Mesenchymal stem cell (in vitro differentiated cells and primary cell): ENCODE data around the gene ZFP1.

ENCODE experiments used
- DNase-seq: peaks from one replicate; pipeline ENCODE4 v3.0.0-alpha.2; 2013
- H2AFZ ChIP-seq: one replicate; pipeline ENCODE4 v1.6.1; 2013; ENCODE audit warnings: low read depth, mild to moderate bottlenecking, control low read depth, inconsistent platforms, low read length, moderate library complexity
- H2AK5ac ChIP-seq: 2 replicates; pipeline ENCODE4 v1.6.1; 2013; ENCODE audit warnings: low read length, moderate library complexity, mild to moderate bottlenecking, inconsistent platforms; ENCODE audit not compliant: severe bottlenecking
- H2BK120ac ChIP-seq: one replicate; pipeline ENCODE4 v1.6.1; 2013; ENCODE audit warnings: low read depth, mild to moderate bottlenecking, inconsistent platforms, low read length, moderate library complexity
- H2BK12ac ChIP-seq, 2 experiments: one replicate each; pipeline ENCODE4 v1.6.1; 2013; ENCODE audit warnings: inconsistent platforms in 2 of 2, low read length in 2 of 2, mild to moderate bottlenecking in 2 of 2, moderate library complexity in 2 of 2, control low read depth in 1 of 2
- H2BK15ac ChIP-seq: one replicate; pipeline ENCODE4 v1.6.1; 2013; ENCODE audit warnings: mild to moderate bottlenecking, low read depth, inconsistent platforms; ENCODE audit not compliant: poor library complexity, severe bottlenecking
- H2BK5ac ChIP-seq: 2 replicates; pipeline ENCODE4 v1.6.1; 2013; ENCODE audit warnings: low read depth, mild to moderate bottlenecking, low read length, control low read depth, inconsistent platforms; ENCODE audit not compliant: poor library complexity, severe bottlenecking
- H3K14ac ChIP-seq, 2 experiments: one replicate each; pipeline ENCODE4 v1.6.1; 2013; ENCODE audit warnings: inconsistent platforms in 2 of 2, low read length in 2 of 2, control low read depth in 1 of 2, mild to moderate bottlenecking in 1 of 2, moderate library complexity in 1 of 2
- H3K18ac ChIP-seq, 2 experiments: one replicate each; pipeline ENCODE4 v1.6.1; 2013; ENCODE audit warnings: inconsistent platforms in 2 of 2, low read length in 2 of 2, control low read depth in 1 of 2, low read depth in 1 of 2, mild to moderate bottlenecking in 1 of 2
- H3K23ac ChIP-seq, 2 experiments: one replicate each; pipeline ENCODE4 v1.6.1; 2013; ENCODE audit warnings: inconsistent platforms in 2 of 2, low read length in 2 of 2, mild to moderate bottlenecking in 2 of 2, moderate library complexity in 2 of 2, control low read depth in 1 of 2
- H3K27ac ChIP-seq: 2 replicates; pipeline ENCODE4 v1.5.1; 2013; ENCODE audit warnings: mild to moderate bottlenecking, moderate library complexity, low read length, control low read depth, inconsistent platforms; ENCODE audit not compliant: poor library complexity, severe bottlenecking
- H3K27me3 ChIP-seq, 2 experiments: 2 replicates each; pipeline versions ENCODE4 v1.6.1 to v1.7.0; 2013; ENCODE audit warnings: low read length in 2 of 2, mild to moderate bottlenecking in 2 of 2, moderate library complexity in 2 of 2, control low read depth in 1 of 2, inconsistent platforms in 1 of 2; ENCODE audit not compliant: control insufficient read depth in 1 of 2, insufficient read depth in 1 of 2
- H3K36me3 ChIP-seq, 2 experiments: 2 replicates each; pipeline versions ENCODE4 v1.6.1 to v1.7.0; 2013; ENCODE audit warnings: low read length in 2 of 2, control low read depth in 1 of 2, inconsistent platforms in 1 of 2, low read depth in 1 of 2, mild to moderate bottlenecking in 1 of 2; ENCODE audit not compliant: insufficient read depth in 2 of 2, control insufficient read depth in 1 of 2
- H3K4ac ChIP-seq, 2 experiments: one replicate each; pipeline ENCODE4 v1.6.1; 2013; ENCODE audit warnings: inconsistent platforms in 2 of 2, low read length in 2 of 2, mild to moderate bottlenecking in 2 of 2, moderate library complexity in 2 of 2, control low read depth in 1 of 2, low read depth in 1 of 2
- H3K4me1 ChIP-seq: 2 replicates; pipeline ENCODE4 v1.6.1; 2013; ENCODE audit warnings: low read depth, low read length, control low read depth; ENCODE audit not compliant: control insufficient read depth, insufficient read depth
- H3K4me2 ChIP-seq: 2 replicates; pipeline ENCODE4 v1.6.1; 2013; ENCODE audit warnings: low read length, mild to moderate bottlenecking, inconsistent platforms; ENCODE audit not compliant: poor library complexity, severe bottlenecking
- H3K4me3 ChIP-seq, 2 experiments: 2 replicates each; pipeline versions ENCODE4 v1.5.1 to v1.7.0; 2013; ENCODE audit warnings: low read length in 2 of 2, mild to moderate bottlenecking in 2 of 2, control low read depth in 1 of 2, low read depth in 1 of 2; ENCODE audit not compliant: insufficient read depth in 1 of 2
- H3K79me1 ChIP-seq: replicated peaks from 2 replicates; pipeline ENCODE4 v1.6.1; 2013; ENCODE audit warnings: mild to moderate bottlenecking, control low read depth, low read length, inconsistent platforms; ENCODE audit not compliant: poor library complexity, severe bottlenecking
- H3K9ac ChIP-seq: 2 replicates; pipeline ENCODE4 v1.7.0; 2013; ENCODE audit warnings: mild to moderate bottlenecking, low read length, moderate library complexity
- H3K9me3 ChIP-seq: 2 replicates; pipeline ENCODE4 v1.7.0; 2013; ENCODE audit warnings: mild to moderate bottlenecking, low read length; ENCODE audit not compliant: control insufficient read depth
- H4K8ac ChIP-seq: one replicate; pipeline ENCODE4 v1.6.1; 2013; ENCODE audit warnings: inconsistent platforms, mild to moderate bottlenecking, low read length, moderate library complexity
- H4K91ac ChIP-seq: one replicate; pipeline ENCODE4 v1.6.1; 2013; ENCODE audit warnings: mild to moderate bottlenecking, low read length, inconsistent platforms
- WGBS: methylation state at CpG from one replicate; pipeline ENCODE4 v1.1.7; 2013; ENCODE audit warnings: mixed read lengths; 5-methylcytosine and 5-hydroxymethylcytosine counted together

Gene ZFP1

GRCh38 chr16:75107505-75107904 lies 40.8 kb upstream of the ZFP1 start:
- 96% methylated on average over 8 of the region's 10 CpGs for WGBS

GRCh38 chr16:75108792-75109731 lies 39.3 kb upstream of the ZFP1 start:
- H2BK120ac ChIP-seq: peak overlapping the region; percentile 21
- H3K14ac ChIP-seq: peak overlapping the region in 1 of 2 experiments; percentile 19
- H2AK5ac ChIP-seq: peak overlapping the region; percentile 73
- peak overlapping the region; percentile 77 for H3K27ac ChIP-seq
- H3K18ac ChIP-seq: peak overlapping the region; percentile 79 to 93
- peaks cover 45% of the 10 kb centered on the region for H3K4me1 ChIP-seq
- peak overlapping the region; percentile 52 for H4K8ac ChIP-seq
- peaks cover 0 to 12% of the 10 kb centered on the region in 2 experiments for H3K27me3 ChIP-seq
- peak overlapping the region; percentile 29 for H2AFZ ChIP-seq
- peak overlapping the region in 1 of 2 experiments; percentile 34 for H3K4me3 ChIP-seq
- H3K36me3 ChIP-seq: peaks cover 6 to 38% of the 10 kb centered on the region in 2 experiments
- peaks cover 34% of the 10 kb centered on the region for H3K79me1 ChIP-seq
- DNase-seq: peak; percentile 83
- WGBS: 69% methylated on average over 26 of the region's 27 CpGs
- H3K4me2 ChIP-seq: peak overlapping the region; percentile 32
- peak overlapping the region in 1 of 2 experiments; percentile 40 for H3K23ac ChIP-seq
- peak overlapping the region; percentile 8 to 66 for H3K4ac ChIP-seq
- H3K9ac ChIP-seq: peak overlapping the region; percentile 80
- H2BK5ac ChIP-seq: peak overlapping the region; percentile 22
- H2BK12ac ChIP-seq: peak overlapping the region; percentile 33 to 87
- peak overlapping the region; percentile 90 for H2BK15ac ChIP-seq
- H4K91ac ChIP-seq: peak overlapping the region; percentile 91
- no peaks in the 10 kb centered on the region for H3K9me3 ChIP-seq

More at GRCh38 chr16:75107505-75107904, 40.8 kb upstream of the ZFP1 start:
- Histone ChIP-seq H3K9me3 (no peaks in the 10 kb centered on the region), H3K27me3 (no peaks in the 10 kb centered on the region), H3K79me1 (peaks cover 34% of the 10 kb centered on the region), H3K4me3 (peak overlapping the region in 1 of 2 experiments; percentile 52), H3K4ac (peak overlapping the region in 1 of 2 experiments; percentile 40), H3K9ac (peak overlapping the region; percentile 55), H2BK12ac (peak overlapping the region in 1 of 2 experiments; percentile 89), H4K8ac (no peak overlapping the region), H2BK5ac (no peak overlapping the region), H3K23ac (no peak overlapping the region), H3K27ac (no peak overlapping the region), H2AFZ (no peak overlapping the region), H3K18ac (no peak overlapping the region), H4K91ac (peak overlapping the region; percentile 14), H3K4me2 (no peak overlapping the region), H3K36me3 (peaks cover 6 to 31% of the 10 kb centered on the region in 2 experiments), H2BK15ac (no peak overlapping the region), H3K4me1 (peaks cover 44% of the 10 kb centered on the region), H3K14ac (peak overlapping the region in 1 of 2 experiments; percentile 78), H2BK120ac (no peak overlapping the region), H2AK5ac (peak overlapping the region; percentile 1)
- no peak for DNase-seq

DNA sequence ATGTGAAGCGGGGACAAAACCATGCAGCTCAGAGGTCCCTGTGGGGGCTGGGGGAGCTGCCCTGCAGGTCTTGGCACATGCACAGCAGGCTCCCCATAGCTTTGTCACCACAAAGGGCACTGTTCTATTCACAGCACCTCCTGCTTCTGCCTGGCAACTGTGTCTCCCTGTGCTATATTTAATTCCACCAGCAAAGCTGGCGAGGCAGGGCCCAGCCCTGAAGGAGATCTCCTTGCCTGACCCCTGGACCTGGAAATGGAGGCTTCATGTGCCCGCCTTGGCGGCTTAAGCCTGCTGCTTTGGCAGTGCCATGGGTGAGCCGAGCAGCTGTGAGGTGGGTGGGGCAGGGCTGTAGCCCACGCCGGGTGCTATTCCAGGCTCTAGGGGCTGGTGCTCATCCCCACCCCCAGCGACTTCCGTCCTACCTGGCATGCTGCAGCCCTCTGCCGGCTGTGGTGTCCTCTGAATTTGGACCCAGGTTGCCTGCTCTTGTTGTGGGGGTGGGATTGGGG lies 38.5 kb upstream of the ZFP1 start:
- no peak overlapping the region for H3K4me3 ChIP-seq
- H3K18ac ChIP-seq: peak overlapping the region; percentile 22 to 58
- H3K4me2 ChIP-seq: no peak overlapping the region
- peak overlapping the region; percentile 9 for H2BK15ac ChIP-seq
- peak overlapping the region; percentile 80 for H3K9ac ChIP-seq
- H2AFZ ChIP-seq: no peak overlapping the region
- H3K9me3 ChIP-seq: no peaks in the 10 kb centered on the region
- peak overlapping the region; percentile 8 for H2BK5ac ChIP-seq
- peaks cover 26% of the 10 kb centered on the region for H3K79me1 ChIP-seq
- peak overlapping the region; percentile 8 to 66 for H3K4ac ChIP-seq
- 98% methylated on average over 10 of the region's 10 CpGs for WGBS
- H3K36me3 ChIP-seq: peaks cover 6 to 41% of the 10 kb centered on the region in 2 experiments
- H2BK120ac ChIP-seq: peak overlapping the region; percentile 21
- H3K27me3 ChIP-seq: peaks cover 0 to 14% of the 10 kb centered on the region in 2 experiments
- H3K14ac ChIP-seq: no peak overlapping the region
- no peak for DNase-seq
- peak overlapping the region; percentile 73 for H2AK5ac ChIP-seq
- H3K23ac ChIP-seq: no peak overlapping the region
- H2BK12ac ChIP-seq: peak overlapping the region; percentile 23 to 87
- peak overlapping the region; percentile 81 for H4K91ac ChIP-seq
- peaks cover 45% of the 10 kb centered on the region for H3K4me1 ChIP-seq
- peak overlapping the region; percentile 77 for H3K27ac ChIP-seq
- H4K8ac ChIP-seq: peak overlapping the region; percentile 54
